ENCODE measurements around the gene ZNF512B.

Gene ZNF512B

GRCh38 chr20:63968928-63969760 is 586 bp downstream of the ZNF512B start (continued):
- TF ChIP-seq FEZF1 (tag by site-specific recombination; IDR thresholded peaks at IDR 0.05) (no peak), ZNF140 (tag by site-specific recombination; IDR thresholded peaks at IDR 0.05) (no peak), ZBTB26 (tag by site-specific recombination; optimal IDR thresholded peaks at IDR 0.05) (peak; percentile 37), ZNF394 (tag by site-specific recombination; IDR thresholded peaks at IDR 0.05; ENCODE audit: borderline replicate concordance) (no peak), ZBTB1 (tag by site-specific recombination; IDR thresholded peaks at IDR 0.05) (no peak), ZNF768 (tag by site-specific recombination; IDR thresholded peaks at IDR 0.05) (no peak), ZFP69B (tag by site-specific recombination; IDR thresholded peaks at IDR 0.05) (no peak), ZNF791 (tag by site-specific recombination; IDR thresholded peaks at IDR 0.05) (no peak), ZNF610 (tag by site-specific recombination; IDR thresholded peaks at IDR 0.05; ENCODE audit: borderline replicate concordance) (no peak), ZEB2 (tag by site-specific recombination; IDR thresholded peaks at IDR 0.05) (peak; percentile 64; the same call in 1 of the 2 replicates), ZBTB8A (tag by site-specific recombination; IDR thresholded peaks at IDR 0.05) (peak; percentile 46), GLIS2 (tag by site-specific recombination; IDR thresholded peaks at IDR 0.05) (no peak), ZNF23 (tag by site-specific recombination; IDR thresholded peaks at IDR 0.05; ENCODE audit: borderline replicate concordance) (no peak), ZNF544 (tag by site-specific recombination; IDR thresholded peaks at IDR 0.05) (no peak), ZNF214 (tag by site-specific recombination; IDR thresholded peaks at IDR 0.05; ENCODE audit: borderline replicate concordance) (no peak)
- TF ChIP-seq, protein P1, sequence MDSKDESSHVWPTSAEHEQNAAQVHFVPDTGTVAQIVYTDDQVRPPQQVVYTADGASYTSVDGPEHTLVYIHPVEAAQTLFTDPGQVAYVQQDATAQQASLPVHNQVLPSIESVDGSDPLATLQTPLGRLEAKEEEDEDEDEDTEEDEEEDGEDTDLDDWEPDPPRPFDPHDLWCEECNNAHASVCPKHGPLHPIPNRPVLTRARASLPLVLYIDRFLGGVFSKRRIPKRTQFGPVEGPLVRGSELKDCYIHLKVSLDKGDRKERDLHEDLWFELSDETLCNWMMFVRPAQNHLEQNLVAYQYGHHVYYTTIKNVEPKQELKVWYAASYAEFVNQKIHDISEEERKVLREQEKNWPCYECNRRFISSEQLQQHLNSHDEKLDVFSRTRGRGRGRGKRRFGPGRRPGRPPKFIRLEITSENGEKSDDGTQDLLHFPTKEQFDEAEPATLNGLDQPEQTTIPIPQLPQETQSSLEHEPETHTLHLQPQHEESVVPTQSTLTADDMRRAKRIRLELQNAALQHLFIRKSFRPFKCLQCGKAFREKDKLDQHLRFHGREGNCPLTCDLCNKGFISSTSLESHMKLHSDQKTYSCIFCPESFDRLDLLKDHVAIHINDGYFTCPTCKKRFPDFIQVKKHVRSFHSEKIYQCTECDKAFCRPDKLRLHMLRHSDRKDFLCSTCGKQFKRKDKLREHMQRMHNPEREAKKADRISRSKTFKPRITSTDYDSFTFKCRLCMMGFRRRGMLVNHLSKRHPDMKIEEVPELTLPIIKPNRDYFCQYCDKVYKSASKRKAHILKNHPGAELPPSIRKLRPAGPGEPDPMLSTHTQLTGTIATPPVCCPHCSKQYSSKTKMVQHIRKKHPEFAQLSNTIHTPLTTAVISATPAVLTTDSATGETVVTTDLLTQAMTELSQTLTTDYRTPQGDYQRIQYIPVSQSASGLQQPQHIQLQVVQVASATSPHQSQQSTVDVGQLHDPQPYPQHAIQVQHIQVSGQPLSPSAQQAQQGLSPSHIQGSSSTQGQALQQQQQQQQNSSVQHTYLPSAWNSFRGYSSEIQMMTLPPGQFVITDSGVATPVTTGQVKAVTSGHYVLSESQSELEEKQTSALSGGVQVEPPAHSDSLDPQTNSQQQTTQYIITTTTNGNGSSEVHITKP (tag by site-specific recombination; IDR thresholded peaks at IDR 0.05) = no peak
- TF ChIP-seq, protein P2, sequence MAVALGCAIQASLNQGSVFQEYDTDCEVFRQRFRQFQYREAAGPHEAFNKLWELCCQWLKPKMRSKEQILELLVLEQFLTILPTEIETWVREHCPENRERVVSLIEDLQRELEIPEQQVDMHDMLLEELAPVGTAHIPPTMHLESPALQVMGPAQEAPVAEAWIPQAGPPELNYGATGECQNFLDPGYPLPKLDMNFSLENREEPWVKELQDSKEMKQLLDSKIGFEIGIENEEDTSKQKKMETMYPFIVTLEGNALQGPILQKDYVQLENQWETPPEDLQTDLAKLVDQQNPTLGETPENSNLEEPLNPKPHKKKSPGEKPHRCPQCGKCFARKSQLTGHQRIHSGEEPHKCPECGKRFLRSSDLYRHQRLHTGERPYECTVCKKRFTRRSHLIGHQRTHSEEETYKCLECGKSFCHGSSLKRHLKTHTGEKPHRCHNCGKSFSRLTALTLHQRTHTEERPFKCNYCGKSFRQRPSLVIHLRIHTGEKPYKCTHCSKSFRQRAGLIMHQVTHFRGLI (tag by site-specific recombination; IDR thresholded peaks at IDR 0.05) = no peak

GRCh38 chr20:63968136-63968927 is 1.4 kb downstream of the ZNF512B start:
- ChIA-PET POLR2A (interaction anchor here (1.0 to 2.7 kb wide), 2 partner anchors 11 to 103 kb away, joined by 3 to 12 read pairs; partner anchors contain the start of genes TPD52L2 and UCKL1), CTCF (no interaction called here)
- Histone ChIP-seq H3K4me3 (ENCODE audit: low read depth, low read length) (peak overlapping the region; percentile 52), H3K27ac (ENCODE audit: extremely low read depth, low read depth, low read length) (peak overlapping the region; percentile 88; the same call in 1 of the 2 replicates), H3K9me3 (ENCODE audit: control insufficient read depth, insufficient read depth, low read depth, low read length) (no peaks in the 10 kb centered on the region), H3K4me1 (ENCODE audit: control insufficient read depth, insufficient read depth, low read length) (no peaks in the 10 kb centered on the region), H3K36me3 (ENCODE audit: control insufficient read depth in 2 of 2, insufficient read depth in 1 of 2, low read length in 2 of 2) (peaks cover 0 to 42% of the 10 kb centered on the region in 2 experiments; a peak in 1 of 3 replicates)
- TF ChIP-seq ZNF701 (tag by site-specific recombination; IDR thresholded peaks at IDR 0.05) (no peak), ZNF366 (tag by site-specific recombination; conservative IDR thresholded peaks at IDR 0.05) (no peak), ZNF423 (tag by site-specific recombination; IDR thresholded peaks at IDR 0.05) (no peak), ZNF704 (tag by site-specific recombination; IDR thresholded peaks at IDR 0.05) (no peak), SP7 (tag by site-specific recombination; IDR thresholded peaks at IDR 0.05) (no peak), KLF9 (tag by site-specific recombination; IDR thresholded peaks at IDR 0.05; ENCODE audit: low read depth) (peak; percentile 15; the same call in 1 of the 2 replicates), ZNF513 (tag by site-specific recombination; IDR thresholded peaks at IDR 0.05) (peak; percentile 51)

All from HEK293 (cell line).